HG02938 (cell line): Measurements from ENCODE around the gene PHC3.
"Not testable (repeated sequence)": the region's sequence is repeated elsewhere in the genome, so short reads cannot be mapped to it uniquely, and the experiment has no call there.

Experiments used
- ATAC-seq: cut with Tn5 transposase; IDR thresholded peaks from one replicate; pipeline ENCODE4 v1.9.1; 2021; ENCODE audit warnings: mild to moderate bottlenecking, moderate library complexity; ENCODE audit not compliant: unreplicated experiment

Gene PHC3

DNA sequence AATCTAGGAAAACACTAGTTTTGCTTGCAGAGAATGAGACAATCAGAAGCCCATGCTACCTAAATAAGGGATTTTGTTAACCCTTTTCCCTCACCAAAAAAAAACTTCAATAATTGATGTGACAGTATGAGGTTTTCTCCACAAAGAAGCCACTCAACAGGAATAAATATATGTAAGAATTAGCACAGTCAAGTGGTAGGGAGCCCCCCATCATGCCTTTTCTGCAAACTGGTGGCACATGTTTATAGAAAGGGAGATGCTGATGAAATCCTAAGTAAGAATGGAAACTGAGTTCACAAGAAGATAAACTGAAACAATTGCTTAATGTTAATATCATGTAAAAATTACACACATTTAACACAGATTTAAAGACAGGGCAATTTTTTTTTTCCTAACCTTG, 51.0 kb downstream of the PHC3 start:
- ATAC-seq: no peak

DNA sequence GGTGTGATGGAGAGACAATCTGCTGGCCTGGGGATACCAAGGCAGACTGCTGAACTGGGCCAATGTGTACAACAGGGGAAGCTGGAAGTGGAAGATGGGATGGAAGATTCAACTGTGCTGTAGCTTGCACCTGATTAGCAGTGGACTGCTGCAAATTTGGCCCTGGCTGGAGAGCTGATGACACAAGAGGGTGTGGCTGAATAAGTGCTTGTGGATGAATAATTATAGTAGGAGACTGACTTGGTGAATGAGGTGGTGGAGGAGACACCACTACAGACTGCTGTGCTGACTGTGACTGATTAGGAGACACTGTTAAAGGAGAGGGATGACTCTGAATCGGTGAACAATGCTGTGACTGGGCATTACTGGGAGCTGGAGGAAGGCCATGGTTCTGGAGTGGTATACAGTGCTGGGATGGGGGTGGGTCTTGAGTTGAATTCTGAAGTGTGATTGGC, 52.5 kb downstream of the PHC3 start:
- ATAC-seq: peak; percentile 57

DNA sequence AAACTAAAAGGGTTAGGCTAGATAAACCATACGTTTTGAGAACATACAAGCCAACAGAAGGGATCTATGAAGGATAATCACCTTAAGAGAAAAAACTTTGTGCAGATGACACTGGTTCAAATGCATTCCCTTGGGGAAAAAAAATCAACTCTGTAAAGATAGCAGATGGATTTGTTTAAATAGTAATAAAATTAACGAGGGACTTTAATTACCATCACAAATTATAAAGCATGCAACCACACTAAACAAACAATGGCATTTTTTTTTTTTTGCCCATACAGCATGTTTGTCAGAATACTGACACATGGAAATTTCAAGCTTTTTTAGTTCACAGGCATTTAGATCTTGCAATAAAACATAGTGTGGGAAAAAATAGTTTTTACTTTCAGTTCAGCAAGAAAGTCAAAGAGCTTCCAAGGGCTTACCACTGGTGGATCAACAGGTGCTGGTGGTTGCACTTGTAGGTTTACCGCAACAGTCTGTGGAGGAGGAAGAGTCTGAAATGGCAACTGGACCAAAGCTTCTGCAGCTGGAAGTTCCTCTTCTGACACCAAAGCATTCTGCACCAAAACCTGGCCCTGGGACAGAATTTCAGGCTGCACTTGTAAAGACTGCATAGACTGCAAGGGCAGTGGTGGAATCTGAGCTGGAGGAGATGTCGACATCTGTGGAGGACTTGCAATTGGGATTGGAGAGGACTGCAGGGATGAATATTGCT, 53.1 kb downstream of the PHC3 start:
- peak; percentile 77 for ATAC-seq

DNA sequence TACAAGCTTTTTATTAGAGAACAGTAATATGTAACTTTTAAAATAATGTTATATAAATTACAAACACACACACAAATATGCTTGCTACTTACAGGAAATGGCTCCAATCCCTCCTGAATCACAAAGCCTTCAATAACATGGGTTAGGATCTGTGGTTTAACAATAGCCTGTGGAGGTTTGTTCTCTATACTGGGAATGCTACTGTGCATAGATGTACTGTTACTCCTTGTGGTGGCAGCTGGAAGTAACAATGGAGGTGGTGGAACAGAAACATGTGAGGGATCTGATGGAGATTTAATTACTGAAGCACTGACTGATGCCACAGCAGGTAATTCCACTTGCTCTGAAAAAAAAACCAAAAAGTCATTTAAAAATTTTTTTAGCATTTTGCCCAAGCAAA, 64.4 kb downstream of the PHC3 start:
- ATAC-seq: no peak

DNA sequence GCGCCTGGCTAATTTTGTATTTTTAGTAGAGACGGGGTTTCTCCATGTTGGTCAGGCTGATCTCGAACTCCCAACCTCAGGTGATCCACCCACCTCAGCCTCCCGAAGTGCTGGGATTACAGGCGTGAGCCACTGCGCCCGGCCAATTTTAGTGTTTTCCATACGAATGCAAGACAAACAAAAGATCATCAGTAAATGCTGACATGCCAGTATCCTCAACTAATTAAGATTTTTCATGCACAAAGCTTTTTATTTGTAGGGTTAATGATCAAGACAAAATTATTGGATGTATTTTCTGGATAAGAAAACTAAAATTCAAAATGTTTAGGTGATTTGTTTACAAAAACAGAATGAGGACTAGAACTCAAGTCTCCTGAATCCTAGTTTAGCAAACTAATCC, 67.4 kb downstream of the PHC3 start:
- not testable (repeated sequence) for ATAC-seq

DNA sequence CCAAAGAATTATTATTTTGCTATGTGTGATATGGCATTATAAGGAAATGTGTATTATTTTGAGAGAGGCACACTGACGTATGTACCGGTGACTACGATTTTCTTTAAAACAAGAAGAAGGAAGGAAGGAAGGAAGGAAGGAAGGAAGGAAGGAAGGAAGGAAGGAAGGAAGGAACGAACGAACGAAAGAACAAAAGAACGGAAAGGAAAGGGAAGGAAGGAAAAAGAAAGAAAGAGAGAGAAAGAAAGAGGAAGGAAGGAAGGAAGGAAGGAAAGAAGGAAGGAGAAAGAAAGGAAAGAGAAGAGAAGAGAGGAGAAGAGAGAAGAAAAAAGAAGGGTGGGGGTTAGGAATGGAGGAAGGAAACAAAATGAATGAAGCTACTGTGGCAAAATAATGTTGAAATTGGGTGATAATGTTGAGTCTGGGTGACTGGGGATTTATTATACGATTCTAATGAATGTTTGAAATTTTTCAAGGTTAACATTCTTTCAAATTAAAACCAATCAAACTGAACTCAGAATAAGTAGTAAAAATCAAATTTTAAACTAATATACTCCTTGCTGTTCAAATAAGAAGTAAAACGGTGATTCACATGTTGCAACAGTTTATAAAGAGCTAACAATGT, 70.3 kb downstream of the PHC3 start:
- ATAC-seq: no peak

DNA sequence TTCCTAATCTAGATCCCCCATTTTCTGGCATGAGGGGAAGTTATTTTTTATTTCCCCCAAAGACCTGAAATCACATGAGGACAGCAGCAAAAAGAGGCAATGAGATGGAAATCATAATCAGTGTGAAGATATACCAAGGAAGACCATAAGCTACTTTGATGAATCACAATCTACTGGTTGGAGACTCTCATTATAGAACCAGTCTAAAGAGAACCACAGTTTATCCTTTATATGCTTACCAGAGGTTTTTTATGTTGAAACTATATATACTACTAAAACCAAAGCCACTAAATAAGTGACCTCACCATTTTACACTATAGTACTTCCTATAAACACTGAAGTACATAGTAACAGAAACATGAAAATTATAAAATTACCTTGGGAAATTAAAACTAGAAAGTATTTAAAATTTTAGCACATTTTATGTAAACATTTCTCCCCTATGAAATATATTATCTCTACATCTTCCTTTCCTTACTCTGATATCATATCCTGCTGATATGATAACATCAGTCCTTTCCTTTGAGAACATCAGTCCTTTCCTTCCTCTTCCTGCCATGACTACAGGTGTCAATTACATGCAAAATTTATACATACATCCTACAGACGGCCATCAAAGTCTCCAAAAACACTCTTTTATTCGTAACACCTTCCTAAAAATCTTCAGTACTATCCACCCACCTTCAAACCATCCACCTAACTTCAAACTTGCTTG, 71.8 kb downstream of the PHC3 start:
- no peak for ATAC-seq

DNA sequence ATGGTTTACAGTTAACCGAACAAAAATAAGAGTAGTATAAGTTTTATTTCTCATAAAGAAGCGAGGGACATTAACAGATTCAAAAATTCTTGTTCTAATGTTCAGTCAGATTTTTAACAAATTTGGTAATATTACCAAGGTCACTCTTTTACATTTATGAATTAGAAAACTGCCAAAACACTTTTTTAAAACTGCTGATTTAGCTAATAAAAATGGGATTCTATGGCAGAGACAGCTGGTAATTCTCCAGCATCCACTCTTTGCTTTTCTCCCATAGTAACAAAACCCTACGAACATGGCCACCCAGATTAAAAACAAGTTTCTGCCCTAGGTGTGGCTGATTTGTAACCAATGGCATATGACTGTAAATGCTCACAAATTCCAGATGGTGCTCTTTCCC, 72.6 kb downstream of the PHC3 start:
- no peak for ATAC-seq

DNA sequence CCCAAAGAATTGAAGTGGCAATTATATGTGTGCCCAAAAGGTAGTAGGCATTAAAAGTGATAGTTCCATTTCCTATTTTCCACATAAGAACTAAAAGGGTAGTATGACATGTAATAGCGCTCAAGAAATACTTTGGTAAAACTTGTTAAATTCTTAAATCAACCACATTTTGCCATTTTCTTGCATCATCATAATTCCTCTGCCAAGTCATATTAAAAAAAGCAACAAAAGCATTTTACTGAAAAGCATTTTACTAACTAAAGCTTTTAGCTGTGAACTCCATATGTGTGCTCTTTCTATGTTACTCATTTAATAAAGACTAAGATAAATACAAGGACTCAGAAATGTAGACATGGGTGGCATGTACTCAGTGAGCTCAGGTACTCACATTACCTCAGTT, 73.6 kb downstream of the PHC3 start:
- no peak for ATAC-seq

DNA sequence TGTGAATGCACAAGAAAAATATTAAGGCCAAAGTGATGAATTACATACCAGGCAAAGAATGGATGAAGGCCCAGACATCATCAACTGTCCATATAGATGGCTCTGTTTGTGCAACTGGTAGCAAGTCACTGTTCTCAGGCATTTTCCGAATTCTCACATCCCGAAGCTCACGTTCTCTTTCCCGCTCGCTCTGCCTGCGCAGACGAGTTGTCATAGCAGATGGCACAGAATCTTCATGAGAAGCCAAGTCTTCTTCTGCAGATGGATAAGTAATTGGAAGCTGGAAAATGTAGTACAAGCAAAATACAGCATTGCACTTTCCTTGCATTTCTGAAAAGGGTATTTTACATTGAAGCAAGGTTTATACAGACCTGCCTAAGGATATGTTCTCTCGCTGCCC, 79.1 kb downstream of the PHC3 start:
- ATAC-seq: no peak

DNA sequence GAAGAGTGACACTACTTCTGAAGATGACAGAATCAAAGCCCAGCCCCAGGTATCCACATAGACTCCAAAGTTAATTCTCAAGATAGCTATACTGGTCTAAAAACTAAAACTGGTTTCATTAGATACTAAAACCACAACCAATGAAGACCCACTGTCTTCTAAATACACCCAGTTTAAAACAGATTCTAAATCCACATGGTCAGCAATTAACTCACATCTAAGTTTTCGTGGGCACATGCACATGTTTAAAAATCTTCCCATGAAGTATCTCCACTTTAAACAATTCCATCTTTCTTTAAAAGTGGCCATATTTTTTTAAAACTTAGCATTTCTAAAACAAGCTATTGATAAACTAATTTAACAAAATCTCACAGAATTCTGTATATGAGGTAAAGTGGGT, 80.6 kb downstream of the PHC3 start:
- ATAC-seq: no peak

DNA sequence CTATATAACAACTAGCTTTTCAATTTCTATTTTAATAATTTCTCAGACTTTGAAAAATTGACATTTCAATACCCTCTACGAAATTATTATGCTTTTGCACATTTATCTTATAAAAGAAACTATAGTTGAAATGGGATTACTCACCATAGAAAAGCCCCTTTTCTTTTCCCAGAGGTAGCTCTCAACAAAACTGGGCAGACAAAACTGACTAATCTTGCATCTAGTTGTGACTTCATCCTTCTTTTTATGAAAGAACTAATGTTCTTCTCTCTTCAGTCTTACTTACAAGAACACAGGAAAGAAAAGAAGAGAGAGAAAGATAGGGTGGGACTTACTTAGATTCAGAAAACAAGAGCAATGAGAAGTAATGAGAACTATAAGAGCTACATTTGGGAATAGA, 82.8 kb downstream of the PHC3 start:
- ATAC-seq: no peak

DNA sequence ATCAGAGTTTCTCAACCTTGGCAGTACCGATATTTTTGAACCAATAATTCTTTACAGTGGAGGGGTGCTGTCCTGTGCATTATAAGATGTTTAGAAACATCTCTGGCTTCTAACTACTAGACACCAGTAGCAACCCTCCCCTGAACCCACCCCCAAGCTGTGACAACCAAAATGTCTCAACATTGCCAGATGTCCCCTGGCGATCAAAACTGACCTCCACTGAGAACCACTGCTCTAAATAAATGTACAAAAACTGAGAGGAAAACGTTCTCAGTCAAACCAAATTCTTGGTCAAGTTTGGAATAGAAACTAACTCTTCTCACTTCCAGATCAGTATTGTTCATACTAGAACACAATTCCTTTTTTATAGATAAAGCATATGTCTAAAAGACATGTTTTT, 85.2 kb downstream of the PHC3 start:
- no peak for ATAC-seq

DNA sequence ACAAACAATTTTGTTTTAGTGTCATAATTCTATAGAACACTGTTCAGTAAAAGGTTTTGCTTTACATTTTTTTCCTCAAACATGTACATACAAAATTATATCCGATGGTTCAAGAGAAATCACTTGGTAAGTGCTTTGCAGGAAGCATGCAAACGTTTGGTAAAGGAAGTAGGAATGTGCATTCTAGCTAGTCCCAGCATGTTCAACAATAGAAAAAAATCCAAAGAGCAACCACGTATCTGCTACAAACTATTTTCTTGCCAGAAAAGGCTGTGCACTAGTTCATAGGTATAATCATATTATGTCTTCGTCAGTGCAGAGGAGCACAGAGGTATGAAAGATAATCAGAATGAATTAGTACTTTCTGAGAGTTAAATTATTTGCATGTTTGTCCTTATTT, 85.8 kb downstream of the PHC3 start:
- no peak for ATAC-seq

DNA sequence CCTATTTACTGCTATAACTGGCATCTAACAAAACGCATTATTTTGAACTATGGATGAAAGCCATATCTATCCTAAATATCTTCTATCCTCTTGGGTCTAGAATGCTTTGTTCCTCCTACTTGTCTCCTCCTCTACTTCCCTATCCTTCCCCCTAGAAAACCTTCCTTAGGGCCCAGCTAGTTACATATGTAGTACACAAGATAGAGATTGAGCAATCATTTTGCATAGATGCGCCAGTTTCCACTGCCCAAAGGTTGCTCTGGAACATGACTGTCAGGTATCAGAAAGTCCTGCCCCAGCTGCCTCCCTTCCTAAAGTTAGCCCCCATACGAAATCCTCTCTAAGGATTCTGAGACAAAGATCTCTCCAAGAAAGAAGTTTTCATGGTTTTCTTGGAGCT, 88.6 kb downstream of the PHC3 start:
- no peak for ATAC-seq

DNA sequence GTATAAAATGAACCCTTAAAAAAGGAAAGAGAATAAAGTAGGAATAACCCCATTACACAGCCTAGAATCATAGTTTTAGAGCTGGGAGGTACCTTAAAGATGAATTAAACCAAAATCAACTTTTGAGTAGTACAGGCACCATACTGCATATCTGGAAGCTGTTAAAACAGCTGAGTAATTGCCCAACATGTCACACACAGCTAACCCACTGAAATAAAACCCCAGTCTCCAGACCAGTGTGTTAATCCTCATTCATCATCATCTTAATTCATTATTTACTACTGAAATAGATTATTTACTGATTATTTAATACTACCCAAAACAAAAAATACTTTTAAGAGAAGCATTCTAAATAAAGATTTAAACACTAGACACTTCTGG, 90.9 kb downstream of the PHC3 start:
- no peak for ATAC-seq

DNA sequence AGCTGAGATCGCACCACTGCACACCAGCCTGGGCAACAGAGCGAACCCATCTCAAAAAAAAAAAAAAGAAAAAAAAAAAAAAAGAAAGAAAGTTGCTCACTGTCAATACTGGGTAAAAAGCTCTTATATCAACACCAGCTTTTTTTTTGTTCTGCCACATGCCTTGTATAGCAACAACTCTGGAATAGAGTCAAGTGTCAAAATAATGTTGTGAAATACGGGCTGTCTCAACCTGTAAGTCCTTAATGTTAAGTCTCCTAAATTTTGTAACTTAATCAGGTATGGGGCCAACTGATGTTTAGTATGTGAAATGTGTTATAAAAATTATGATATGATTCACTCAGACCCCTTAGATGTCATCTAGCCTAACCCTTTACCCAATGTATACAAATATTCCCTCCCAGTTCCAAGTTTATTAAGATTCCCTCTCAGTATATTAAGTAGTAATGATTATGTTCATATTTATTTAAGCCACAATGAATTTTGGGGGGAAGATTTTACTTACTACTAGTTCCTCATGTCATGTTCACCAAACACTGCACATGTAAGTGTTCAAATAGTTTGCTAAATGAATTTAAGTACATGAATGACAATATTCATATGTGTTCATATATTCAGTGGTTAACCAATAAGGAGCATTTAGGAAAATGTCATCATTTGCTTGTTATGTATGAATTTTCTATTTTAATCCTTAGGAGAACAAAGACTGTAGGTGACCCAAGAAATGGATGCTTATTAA, 91.5 kb downstream of the PHC3 start:
- ATAC-seq: no peak

DNA sequence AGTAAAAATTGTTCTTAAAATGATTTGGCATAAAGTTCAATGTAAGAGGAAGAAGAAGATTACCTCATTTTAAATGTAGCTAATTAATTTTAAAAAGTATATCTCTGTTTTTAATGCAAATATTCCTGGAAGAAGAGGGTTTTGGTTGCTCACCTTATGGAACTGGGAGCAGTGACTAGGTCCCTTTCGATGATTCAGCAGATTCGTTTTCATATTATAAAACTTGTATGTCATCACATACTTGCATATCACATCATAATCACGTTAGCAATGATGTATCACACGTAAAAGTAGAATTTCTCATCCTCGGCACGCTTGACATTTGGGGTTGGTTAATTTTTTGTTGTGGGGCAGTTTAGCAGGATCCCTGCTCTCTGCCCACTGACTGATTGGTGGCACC, 96.1 kb downstream of the PHC3 start:
- ATAC-seq: no peak

DNA sequence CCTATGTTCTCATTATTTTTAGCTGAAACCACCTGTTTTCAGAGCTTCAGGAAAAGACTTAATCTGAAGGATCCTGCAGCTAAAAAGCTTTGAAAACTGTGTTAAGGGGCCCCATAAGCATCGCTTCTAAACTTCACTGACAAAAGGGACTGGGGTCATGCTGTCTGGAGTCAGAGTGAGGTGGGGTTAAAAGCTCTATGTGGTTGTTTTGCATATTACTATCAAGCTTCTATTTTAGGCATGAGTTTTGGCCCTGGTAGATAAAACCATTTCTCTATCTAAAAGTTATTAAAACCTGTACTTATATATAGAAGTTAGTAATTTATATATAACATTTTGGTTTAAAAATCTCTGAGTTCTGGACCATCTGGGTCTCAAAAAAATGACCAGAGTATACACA, 98.2 kb downstream of the PHC3 start:
- ATAC-seq: no peak

DNA sequence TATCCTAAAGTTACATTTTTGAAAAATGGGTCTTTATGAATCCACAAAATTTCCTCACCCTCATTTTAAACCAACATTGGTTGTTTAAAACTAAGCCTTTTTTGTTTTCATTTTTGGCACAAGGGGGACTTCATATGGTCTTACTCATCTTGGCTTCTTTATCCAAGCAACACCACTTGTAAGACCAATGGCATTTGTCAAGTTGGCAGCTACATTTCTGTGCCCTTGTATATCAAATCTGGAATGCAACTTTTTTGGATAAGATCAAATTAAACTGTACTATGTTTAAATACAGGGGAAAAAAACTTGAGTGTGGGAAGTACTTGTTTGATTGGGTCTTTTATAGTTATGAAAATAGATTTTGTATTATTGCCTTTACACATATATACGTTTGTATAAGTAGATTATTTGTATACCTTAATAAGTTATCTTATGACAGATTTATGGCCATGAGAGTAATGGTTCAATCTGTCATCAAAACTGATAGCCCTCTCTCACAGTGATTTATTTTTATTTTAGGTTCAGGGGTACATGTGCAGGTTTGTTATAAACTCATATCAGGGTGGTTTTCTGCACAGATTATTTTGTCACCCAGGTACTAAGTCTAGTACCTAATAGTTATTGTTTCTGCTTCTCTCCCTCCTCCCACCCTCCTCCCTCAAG, 100.3 kb downstream of the PHC3 start:
- no peak for ATAC-seq

DNA sequence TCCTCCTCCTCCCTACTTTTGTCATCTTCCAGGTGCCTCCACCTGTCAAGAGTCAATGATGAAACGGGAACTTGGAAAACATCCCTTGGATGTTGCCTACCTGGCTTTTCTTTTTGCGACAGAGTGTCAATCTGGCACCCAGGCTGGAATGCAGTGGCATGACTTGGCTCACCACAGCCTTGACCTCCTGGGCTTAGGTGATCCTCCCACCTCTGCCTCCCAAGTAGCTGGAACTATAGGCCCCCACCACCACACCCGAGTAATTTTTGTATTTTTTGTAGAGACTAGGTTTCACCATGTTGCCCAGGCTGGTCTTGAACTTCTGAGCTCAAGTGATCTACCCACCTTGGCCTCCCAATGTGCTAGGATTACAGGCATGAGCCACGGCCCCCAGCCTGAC, 100.9 kb downstream of the PHC3 start:
- no peak for ATAC-seq
